RWPE2 (cell line): Measurements from ENCODE around the gene TSPAN10.

Source experiments
- ATAC-seq: fragments of 200-7000 bp; cut with Tn5 transposase; 3 replicates; pipeline ENCODE4 v1.9.1; 2021; ENCODE audit warnings: low read depth
- DNase-seq: peaks from one replicate; pipeline ENCODE4 v3.0.0-alpha.2; 2020; ENCODE audit warnings: low spot score
- H3K27ac ChIP-seq: fragments of 450-650 bp; 2 replicates; pipeline ENCODE4 v1.5.1; 2017; ENCODE audit warnings: mild to moderate bottlenecking; ENCODE audit not compliant: poor library complexity, severe bottlenecking
- H3K27me3 ChIP-seq: fragments of 250-450 bp; sonication (Bioruptor Pico); 2 replicates; pipeline ENCODE4 v1.5.1; 2021; ENCODE audit warnings: mild to moderate bottlenecking, moderate library complexity; ENCODE audit not compliant: insufficient read depth, poor library complexity, severe bottlenecking
- H3K36me3 ChIP-seq: fragments of 250-450 bp; sonication (Bioruptor Pico); 2 replicates; pipeline ENCODE4 v1.5.1; 2020; ENCODE audit warnings: low read depth, mild to moderate bottlenecking, moderate library complexity
- H3K4me1 ChIP-seq: fragments of 250-450 bp; sonication (Bioruptor Pico); 2 replicates; pipeline ENCODE4 v1.5.1; 2021; ENCODE audit warnings: mild to moderate bottlenecking, moderate library complexity; ENCODE audit not compliant: insufficient read depth, poor library complexity, severe bottlenecking
- H3K4me3 ChIP-seq: fragments of 250-450 bp; sonication (Bioruptor Pico); 2 replicates; pipeline ENCODE4 v1.5.1; 2021; ENCODE audit warnings: mild to moderate bottlenecking, moderate library complexity; ENCODE audit not compliant: severe bottlenecking
- H3K9me3 ChIP-seq: fragments of 250-450 bp; sonication (Bioruptor Pico); 2 replicates; pipeline ENCODE4 v1.5.1; 2021; ENCODE audit warnings: mild to moderate bottlenecking, moderate library complexity; ENCODE audit not compliant: severe bottlenecking
- TF ChIP-seq, protein P1 (sequence below): fragments of 450-650 bp; IDR thresholded peaks from one replicate; pipeline ENCODE4 v1.5.1; 2017; ENCODE audit warnings: mild to moderate bottlenecking, moderate library complexity; ENCODE audit not compliant: poor library complexity, severe bottlenecking

Gene TSPAN10

DNA sequence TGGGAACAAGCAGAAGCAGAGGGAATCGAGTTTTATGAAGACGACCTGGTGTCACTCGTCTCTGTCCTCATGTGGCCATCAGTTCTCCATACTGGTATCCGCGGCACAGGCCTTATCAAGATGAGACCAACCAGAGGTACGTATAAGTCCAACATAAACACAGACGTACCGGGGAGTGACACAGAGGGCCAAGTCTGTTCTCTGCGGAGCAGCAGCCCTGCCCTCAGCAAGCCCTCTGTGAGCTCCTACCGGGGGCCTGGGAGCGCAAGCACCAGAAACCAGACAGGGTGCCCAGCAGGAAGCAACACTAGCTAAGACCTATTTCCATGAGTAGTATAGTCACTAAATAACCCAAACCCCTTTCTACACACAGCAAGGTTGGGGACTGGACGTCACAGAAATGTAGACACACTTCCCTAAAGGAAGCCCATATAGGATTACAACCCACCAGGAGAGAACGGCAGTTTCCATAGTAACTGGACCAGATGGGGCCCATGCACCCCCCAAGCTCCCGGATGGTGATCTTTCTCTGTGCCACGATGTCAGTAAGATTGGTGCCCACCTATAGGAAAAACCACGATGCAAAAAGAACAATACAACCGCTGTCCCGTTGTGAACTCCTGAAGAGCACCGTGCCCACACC lies 45.7 kb downstream of the TSPAN10 start:
- TF ChIP-seq, protein P1, sequence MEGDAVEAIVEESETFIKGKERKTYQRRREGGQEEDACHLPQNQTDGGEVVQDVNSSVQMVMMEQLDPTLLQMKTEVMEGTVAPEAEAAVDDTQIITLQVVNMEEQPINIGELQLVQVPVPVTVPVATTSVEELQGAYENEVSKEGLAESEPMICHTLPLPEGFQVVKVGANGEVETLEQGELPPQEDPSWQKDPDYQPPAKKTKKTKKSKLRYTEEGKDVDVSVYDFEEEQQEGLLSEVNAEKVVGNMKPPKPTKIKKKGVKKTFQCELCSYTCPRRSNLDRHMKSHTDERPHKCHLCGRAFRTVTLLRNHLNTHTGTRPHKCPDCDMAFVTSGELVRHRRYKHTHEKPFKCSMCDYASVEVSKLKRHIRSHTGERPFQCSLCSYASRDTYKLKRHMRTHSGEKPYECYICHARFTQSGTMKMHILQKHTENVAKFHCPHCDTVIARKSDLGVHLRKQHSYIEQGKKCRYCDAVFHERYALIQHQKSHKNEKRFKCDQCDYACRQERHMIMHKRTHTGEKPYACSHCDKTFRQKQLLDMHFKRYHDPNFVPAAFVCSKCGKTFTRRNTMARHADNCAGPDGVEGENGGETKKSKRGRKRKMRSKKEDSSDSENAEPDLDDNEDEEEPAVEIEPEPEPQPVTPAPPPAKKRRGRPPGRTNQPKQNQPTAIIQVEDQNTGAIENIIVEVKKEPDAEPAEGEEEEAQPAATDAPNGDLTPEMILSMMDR, result no peak
- Histone ChIP-seq H3K27ac (peak overlapping the region; percentile 89), H3K27me3 (no peaks in the 10 kb centered on the region), H3K4me3 (peak overlapping the region; percentile 88), H3K4me1 (peaks cover 7% of the 10 kb centered on the region), H3K9me3 (no peaks in the 10 kb centered on the region), H3K36me3 (peaks cover 22% of the 10 kb centered on the region)
- ATAC-seq, result no peak
- DNase-seq, result peak; percentile 57

DNA sequence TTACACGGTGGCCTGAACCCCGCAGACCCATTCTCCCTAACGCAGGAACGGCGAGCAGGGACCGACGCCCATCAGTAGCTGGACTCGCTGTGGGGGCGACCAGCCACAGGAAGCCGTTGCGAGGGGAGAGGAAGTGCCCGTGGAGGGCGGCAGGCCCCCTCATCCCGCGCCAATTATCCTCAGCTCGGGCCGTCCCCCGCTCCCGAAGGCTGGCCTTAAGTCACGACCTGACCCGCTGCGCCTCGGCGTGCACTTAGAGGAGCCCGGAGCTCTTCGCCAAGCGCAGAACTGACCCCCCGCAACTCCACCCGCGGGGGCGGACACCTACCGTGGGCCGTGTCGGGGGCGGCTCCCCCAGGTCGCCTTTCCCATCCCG lies 46.2 kb downstream of the TSPAN10 start:
- Histone ChIP-seq H3K27ac (peak overlapping the region; percentile 89), H3K9me3 (no peaks in the 10 kb centered on the region), H3K4me1 (peaks cover 7% of the 10 kb centered on the region), H3K4me3 (peak overlapping the region; percentile 88), H3K27me3 (no peaks in the 10 kb centered on the region), H3K36me3 (peaks cover 28% of the 10 kb centered on the region)
- ATAC-seq (peak; percentile 1; the same call in 2 of the 3 replicates), DNase-seq (no peak)
- TF ChIP-seq, protein P1, result no peak

DNA sequence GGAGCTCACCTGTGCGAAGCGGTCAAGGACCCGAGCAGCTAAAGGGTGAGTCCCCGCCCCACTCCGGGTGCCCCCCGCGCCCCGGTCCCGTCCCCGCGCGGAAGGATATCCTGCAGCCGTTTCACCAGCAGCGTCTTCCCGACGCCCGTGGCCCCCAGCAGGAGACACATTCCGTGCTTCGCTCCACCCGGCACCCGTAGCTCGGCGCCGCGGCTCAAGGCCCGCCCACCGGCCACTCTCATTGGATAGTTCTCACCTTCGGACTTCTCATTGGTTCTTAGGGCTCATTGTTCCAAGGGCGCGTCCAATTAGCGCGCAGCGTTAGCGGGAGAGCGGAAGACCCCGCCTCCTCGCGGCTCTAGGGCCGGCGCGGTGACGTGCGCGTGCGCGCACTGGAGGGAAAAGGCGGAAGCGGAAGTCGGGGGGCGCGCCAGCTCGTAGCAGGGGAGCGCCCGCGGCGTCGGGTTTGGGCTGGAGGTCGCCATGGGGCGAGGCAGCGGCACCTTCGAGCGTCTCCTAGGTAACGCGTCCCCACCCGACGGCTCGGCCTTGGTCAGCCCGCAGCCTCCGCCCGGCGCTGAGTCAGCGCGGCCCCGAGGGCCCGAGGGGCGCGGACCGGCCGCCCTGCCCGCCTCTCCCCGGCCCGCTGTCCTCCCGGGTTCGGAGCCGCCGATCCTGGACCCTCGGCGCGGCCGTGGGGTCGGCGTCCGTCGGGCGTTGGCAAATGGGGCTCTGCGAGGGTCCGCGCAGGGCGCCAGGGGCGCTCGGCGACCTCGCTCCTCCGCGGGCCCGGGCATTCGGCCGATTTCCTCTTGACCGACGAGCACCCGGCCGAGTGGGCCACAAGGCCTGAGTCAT lies 46.8 kb downstream of the TSPAN10 start, which contains the start of the genes ARL16 and HGS:
TSS of gene ARL16 (minus strand) at position 214 of the 858 bp plus-strand sequence. CDS start at position 170, 44 bp downstream.
TSS of gene HGS (plus strand) at position 428 of the 858 bp plus-strand sequence. CDS start at position 484, 56 bp downstream.
- TF ChIP-seq, protein P1, result no peak
- Histone ChIP-seq H3K36me3 (peaks cover 34% of the 10 kb centered on the region), H3K27me3 (no peaks in the 10 kb centered on the region), H3K4me3 (peak within 1 kb of the TSS; percentile 88), H3K27ac (peak within 1 kb of the TSS; percentile 89), H3K9me3 (no peaks in the 10 kb centered on the region), H3K4me1 (peaks cover 7% of the 10 kb centered on the region)
- DNase-seq, result peak; percentile 96
- peak; percentile 90 for ATAC-seq

DNA sequence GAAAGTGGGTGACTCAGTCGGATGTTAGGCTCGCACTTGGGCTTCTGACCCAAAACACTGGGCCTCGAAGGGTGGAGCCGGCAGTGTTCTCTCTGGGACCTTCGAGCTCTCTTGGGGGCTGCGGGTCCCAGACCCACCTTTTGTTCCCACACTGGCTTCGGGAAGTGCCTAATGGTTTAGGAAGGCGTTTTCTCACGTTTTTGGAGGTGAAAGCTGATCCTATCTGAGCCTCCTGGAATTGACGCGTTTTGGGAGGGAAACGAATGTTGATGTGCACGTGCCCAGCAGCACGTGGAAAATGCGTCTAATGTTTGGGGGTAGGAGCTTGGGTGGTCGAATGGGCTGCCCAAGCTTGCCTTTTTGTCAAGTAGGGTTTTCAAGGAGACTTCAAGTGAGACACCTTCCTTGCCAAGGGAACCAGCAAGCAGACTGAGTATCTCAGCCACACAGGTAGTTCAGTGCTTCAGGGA lies 47.5 kb downstream of the TSPAN10 start:
- H3K27me3 ChIP-seq, result no peaks in the 10 kb centered on the region
- H3K4me1 ChIP-seq, result peaks cover 7% of the 10 kb centered on the region
- ATAC-seq (peak; percentile 43), DNase-seq (no peak)
- H3K9me3 ChIP-seq, result no peaks in the 10 kb centered on the region
- peak overlapping the region; percentile 89 for H3K27ac ChIP-seq
- H3K4me3 ChIP-seq, result peak overlapping the region; percentile 88
- TF ChIP-seq, protein P1, result no peak
- peaks cover 40% of the 10 kb centered on the region for H3K36me3 ChIP-seq
